Pulmonary artery endothelial cell (primary cell): ENCODE data around the gene CLDN9. TPM values are rescaled to one million over a fixed set of nuclear protein-coding genes. Genes with fewer than 3 reads are reported as not detected.

Experiments
- DNase-seq: peaks from one replicate; pipeline ENCODE4 v3.0.0-alpha.2; 2011; ENCODE audit warnings: low read depth, low spot score
- total RNA-seq: library from RNA; depleted of rRNA; stranded (reverse); fragments of >200 nt; gene quantifications from 2 replicates; pipeline ENCODE4 v1.2.3, GENCODE V29; 2014

CLDN9 gene
- total RNA-seq = not detected in 2 replicates

- no peak for DNase-seq
Observed at GRCh38 chr16:3012828-3013420, at the start of gene CLDN9. Gene CLDN9, plus strand, starts transcription at chr16:3012923. Its CDS starts 440 bp downstream, at chr16:3013363.

GRCh38 chr16:2963074-2963722 lies 49.5 kb upstream of the CLDN9 start:
- DNase-seq = no peak

DNA sequence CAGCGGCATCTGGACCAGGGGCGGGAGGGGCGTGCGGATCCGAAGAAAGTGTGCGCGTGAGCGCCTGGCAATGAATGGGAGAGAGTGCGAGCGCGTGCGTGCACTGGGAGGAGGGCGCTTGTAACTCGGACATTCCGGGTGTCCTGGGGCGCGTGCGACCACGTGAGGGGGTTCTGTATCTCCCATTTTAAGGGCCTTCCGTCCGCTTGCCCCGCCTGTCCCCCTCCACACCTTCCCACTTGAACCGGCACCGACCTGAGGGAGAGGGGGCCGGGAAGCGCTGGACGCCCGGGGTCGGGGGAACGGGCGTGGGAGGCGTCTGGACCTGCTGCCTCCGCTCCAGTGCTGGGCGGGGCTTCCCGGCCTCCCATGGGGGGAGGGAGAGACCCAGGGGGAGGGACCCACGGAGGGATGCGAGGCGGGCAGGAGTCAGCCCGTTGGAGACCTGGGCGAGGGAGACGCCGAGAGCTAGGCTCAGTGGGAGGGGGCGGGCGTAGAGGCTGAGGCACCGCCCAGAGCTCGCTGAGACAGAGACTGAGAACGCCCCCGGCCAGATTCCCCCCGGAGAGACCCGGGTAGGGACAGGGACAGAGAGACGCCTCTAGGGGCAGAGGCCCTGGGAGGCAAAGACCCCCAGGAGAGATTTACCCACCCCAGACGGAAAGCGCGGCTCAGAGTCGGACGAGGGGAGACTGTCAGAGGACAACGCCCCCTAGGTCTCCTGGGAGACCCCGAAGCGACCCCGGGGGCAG lies 48.8 kb upstream of the CLDN9 start, which contains the start of gene KREMEN2:
Gene KREMEN2 (plus strand): TSS at position 553 of the 752 bp plus-strand sequence. CDS start 246 bp downstream, outside the sequence.
- DNase-seq = no peak

DNA sequence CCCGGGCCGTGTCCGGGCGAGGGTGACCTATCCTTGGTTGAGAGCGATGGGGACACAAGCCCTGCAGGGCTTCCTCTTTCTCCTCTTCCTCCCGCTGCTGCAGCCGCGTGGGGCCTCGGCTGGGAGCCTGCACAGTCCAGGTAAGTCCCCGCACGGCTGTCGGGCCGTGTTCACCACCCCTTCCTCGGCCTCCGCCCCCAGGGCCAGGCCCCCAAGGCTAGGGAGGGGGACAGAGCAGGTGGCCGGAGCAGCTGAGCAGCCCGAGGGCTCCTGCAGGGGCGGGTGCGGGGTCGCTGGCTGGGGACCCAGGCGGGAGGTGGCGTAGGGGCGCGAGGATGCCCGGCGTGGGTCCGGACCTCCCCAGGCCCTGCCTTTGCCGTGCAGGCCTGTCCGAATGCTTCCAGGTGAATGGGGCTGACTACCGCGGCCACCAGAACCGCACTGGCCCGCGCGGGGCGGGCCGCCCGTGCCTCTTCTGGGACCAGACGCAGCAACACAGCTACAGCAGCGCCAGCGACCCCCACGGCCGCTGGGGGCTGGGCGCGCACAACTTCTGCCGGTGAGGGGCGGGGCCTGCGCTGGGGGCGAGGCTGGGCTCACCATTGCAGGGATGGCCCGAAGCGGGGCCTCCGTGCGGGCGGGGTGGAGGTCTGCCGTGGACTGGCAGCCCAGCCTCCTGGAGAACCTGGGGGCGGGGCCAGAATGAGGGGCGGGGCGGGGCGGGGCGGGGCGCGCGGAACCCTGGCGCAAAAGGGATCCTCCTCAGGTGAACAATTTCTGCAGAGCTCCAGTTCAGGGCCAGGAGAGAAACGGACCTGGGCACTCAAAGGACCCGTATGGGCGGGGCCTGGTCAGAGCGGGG lies 48.0 kb upstream of the CLDN9 start:
- DNase-seq = no peak

GRCh38 chr16:2966043-2966807 lies 46.5 kb upstream of the CLDN9 start:
- DNase-seq = no peak

DNA sequence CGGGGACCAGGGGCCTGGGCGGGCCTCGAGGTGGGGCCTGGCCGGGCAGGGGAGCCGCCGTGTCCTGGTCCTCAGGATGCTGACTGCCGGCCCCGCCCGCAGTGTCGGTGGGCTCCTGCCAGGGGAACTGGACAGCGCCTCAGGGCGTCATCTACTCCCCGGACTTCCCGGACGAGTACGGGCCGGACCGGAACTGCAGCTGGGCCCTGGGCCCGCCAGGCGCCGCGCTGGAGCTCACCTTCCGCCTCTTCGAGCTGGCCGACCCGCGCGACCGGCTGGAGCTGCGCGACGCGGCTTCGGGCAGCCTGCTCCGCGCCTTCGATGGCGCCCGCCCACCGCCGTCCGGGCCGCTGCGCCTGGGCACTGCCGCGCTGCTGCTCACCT lies 45.9 kb upstream of the CLDN9 start:
- no peak for DNase-seq

DNA sequence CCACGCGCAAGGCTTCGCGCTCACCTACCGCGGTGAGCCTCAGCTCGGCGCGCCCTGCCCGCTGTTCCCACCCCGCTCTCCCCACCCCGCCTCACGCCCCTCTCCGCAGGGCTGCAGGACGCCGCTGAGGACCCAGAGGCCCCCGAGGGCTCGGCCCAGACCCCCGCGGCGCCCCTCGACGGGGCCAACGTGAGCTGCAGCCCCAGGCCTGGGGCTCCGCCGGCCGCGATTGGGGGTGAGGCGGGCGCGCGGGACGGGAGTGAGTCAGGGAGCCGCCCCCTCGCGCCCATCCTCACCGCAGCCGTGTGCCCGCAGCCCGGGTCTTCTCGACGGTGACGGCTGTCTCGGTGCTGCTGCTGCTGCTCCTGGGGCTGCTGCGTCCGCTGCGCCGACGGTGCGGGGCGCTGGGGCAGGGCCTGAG lies 45.5 kb upstream of the CLDN9 start:
- no peak for DNase-seq

GRCh38 chr16:2967721-2968161 lies 45.0 kb upstream of the CLDN9 start:
- no peak for DNase-seq

GRCh38 chr16:2968368-2968737 lies 44.4 kb upstream of the CLDN9 start:
- no peak for DNase-seq

GRCh38 chr16:2968738-2969544 lies 43.8 kb upstream of the CLDN9 start, which contains the start of gene PAQR4:
Gene PAQR4, plus strand, starts transcription at chr16:2969348. Its CDS starts 327 bp downstream, at chr16:2969675.
- DNase-seq = peak; percentile 44

DNA sequence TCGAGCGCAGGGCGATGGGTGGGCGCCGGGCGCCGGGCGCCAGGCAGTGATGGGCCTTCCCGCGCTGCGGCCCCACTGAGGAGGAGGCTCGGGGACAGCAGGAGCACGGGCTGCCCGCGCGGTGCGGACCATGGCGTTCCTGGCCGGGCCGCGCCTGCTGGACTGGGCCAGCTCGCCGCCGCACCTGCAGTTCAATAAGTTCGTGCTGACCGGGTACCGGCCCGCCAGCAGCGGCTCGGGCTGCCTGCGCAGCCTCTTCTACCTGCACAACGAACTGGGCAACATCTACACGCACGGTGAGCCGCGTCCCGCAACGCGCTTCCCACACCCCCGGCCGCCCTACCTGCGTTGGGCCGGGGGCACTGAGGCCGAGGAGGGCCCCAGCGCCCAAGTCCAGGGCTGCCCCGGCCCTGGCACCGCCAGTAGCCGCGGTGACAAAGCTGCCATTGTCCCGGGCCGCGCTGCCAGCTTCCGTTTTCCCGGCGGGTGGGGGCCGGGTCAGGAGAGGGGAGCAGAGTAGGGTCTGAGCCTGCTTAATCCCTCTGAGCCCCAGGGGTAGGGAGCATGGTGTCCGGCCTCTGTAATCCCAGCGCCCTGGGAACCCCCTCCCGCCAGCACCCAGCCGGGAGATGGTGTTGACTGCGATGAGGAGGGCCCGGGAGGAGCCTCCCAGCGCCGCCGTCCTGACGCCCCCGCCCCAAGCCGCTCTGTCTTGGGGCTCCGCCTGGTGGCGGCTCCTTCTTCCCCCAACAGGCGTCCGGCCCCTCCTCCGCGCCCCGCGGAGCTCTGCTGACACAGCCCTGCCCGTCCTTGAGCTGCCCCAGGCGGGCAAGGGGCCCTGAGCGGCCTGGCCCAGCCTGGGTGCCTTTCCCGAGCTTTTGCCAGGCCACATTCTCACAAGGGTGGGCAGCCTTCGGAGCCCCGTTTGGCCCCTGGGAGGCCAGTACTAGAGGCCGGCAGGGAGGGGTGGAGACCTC lies 42.9 kb upstream of the CLDN9 start:
- no peak for DNase-seq

DNA sequence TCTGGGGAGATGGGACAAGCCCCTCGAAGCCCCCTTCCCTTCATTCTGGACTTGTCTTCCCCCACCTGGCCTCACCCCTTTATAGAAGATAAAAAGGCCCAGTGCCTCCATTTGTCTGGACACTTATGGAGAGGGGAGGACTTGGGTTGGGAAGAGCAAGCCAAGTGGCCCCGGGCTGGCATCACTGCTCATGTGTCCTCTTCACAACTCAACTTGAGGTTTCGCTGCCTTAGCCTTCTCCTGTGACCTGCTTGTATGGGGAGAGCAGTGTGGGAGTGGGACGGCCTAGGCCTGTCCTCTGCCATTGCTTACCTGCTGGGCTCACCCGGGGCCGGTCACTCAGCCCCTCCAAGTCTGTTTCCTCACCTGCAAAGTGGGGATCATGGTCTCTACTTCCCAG lies 42.2 kb upstream of the CLDN9 start:
- no peak for DNase-seq

- no peak for DNase-seq
Observed at GRCh38 chr16:2971134-2971984, 41.4 kb upstream of the CLDN9 start.

DNA sequence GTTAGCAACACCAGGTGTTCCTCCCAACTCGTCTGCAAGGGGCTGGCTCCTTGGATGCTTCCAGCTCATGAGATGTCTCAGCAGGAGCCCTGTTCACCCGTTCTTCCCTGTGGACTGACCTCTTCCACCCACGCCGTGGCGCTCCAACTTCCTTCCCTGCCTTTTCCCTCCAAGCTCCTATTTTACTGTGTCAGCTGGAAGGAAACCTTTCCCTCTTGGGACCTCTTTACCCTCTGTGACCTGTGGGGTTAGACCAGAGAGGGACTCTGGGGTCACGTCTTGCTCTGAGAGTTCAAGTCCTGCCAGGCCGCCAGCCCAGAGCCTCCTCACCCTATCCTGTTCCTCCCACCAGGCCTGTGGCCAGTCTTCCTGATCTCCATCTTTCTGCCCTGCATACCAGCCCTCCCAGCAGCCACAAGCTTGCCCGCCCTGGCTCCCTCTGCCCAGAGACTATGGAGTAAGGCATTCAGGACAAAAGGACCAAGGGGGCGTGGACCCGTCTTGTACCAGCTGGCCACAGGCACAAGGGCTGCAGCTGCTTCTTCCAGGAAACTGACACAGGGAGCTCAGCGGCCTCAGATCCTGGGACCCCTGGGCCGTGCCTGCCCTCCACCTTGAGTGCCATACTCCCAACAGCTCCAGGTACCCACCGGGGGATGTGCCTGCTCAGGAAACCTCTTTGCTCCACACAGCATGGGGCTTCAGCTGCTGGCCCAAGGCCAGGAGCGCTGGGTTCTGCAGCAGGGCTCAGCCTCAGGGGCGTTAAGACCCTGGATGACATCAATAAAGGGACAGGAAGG lies 40.5 kb upstream of the CLDN9 start:
- no peak for DNase-seq

DNA sequence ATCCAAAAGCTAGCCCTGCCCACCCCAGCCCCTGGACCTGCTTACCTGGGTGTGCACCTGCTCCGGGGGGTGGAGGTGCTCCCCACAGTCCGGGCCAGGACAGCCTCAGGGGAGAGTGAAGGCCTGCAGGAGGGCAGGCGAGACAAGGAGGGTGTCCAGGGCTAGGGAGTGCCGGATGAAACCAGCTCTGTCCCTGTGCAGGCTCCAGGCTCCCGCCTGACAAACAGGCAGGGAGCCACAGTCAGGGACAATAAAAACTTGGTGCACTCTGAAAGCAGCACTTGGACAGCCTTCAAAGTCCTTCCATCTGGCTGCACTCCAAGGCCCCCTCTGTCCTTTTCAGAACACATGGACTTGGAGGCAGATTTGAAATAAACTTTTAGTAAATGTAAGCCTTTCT lies 39.6 kb upstream of the CLDN9 start:
- no peak for DNase-seq

DNA sequence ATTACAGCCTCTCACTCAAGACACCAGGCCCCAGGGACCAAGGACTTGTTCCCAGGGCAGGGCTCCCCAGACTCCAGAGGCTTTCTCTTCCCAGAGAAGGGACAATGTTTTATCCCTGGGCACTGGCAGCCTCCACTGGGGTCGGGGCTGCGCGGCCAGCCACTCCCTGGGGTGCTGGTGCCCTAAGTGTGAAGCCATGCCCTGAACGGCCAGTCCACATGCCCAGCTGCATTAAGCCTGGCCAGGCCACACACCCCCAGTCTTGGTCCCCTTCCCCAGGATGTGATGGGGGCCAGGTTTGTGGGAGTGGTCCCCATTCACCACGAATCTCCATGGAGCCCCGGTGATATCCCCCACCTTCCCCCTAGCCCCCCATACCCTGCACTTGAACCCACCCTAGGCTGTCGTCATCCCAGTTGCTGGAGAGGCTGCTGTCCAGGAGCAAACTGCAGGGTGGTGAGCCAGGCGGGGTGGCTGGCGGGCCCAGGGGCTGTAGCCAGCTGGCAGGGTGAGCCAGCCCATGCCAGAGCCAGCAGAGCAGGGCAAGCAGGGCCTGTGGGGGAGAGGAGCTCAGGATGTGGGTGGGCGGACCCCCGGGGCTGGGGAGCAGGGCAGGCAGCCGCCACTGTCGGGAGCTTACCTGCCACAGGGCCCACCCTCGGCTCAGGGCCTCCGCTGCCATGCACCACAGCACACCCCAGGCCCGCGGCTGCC lies 39.0 kb upstream of the CLDN9 start:
- DNase-seq = no peak
